ENCODE measurements around the gene AARS1. TPM values are rescaled to one million over a fixed set of nuclear protein-coding genes. Genes with fewer than 3 reads are reported as not detected.
"Not testable (repeated sequence)": the region's sequence is repeated elsewhere in the genome, so short reads cannot be mapped to it uniquely, and the experiment has no call there.

The AARS1 gene
- total RNA-seq, 4 donors from 2014 or later: 30.3 to 102 (median 59.1) TPM

GRCh38 chr16:70320121-70320520 lies 30.8 kb upstream of the AARS1 start:
- Histone ChIP-seq H3K27ac (no peak overlapping the region), H3K27me3 (no peaks in the 10 kb centered on the region), H3K36me3 (peaks cover 0 to 83% (median 0%) of the 10 kb centered on the region in 3 donors), H3K9me3 (no peaks in the 10 kb centered on the region), H3K4me3 (no peak overlapping the region), H3K4me1 (no peaks in the 10 kb centered on the region)
- no peak for TF ChIP-seq CTCF (IDR thresholded peaks at IDR 0.05)
- TF ChIP-seq POLR2A (IDR thresholded peaks at IDR 0.05): no peak
- DNase-seq: no peak

GRCh38 chr16:70307726-70308125 lies 18.4 kb upstream of the AARS1 start:
- DNase-seq, H3K27ac ChIP-seq, H3K27me3 ChIP-seq, H3K9me3 ChIP-seq, H3K4me1 ChIP-seq, H3K36me3 ChIP-seq, H3K4me3 ChIP-seq: not testable (repeated sequence)

GRCh38 chr16:70306880-70307279 lies 17.6 kb upstream of the AARS1 start:
- Histone ChIP-seq H3K27me3 (no peaks in the 10 kb centered on the region), H3K27ac (no peak overlapping the region), H3K4me3 (no peak overlapping the region), H3K9me3 (no peaks in the 10 kb centered on the region), H3K4me1 (peaks cover 0 to 4% (median 0%) of the 10 kb centered on the region in 4 donors), H3K36me3 (peaks cover 0 to 5% (median 0%) of the 10 kb centered on the region in 3 donors)
- no peak for TF ChIP-seq CTCF (IDR thresholded peaks at IDR 0.05)
- no peak for TF ChIP-seq POLR2A (IDR thresholded peaks at IDR 0.05)
- no peak for DNase-seq

GRCh38 chr16:70304892-70305448 lies 15.7 kb upstream of the AARS1 start:
- Histone ChIP-seq H3K27ac (no peak overlapping the region), H3K4me3 (no peak overlapping the region), H3K4me1 (peaks cover 0 to 6% (median 2%) of the 10 kb centered on the region in 4 donors), H3K36me3 (peaks cover 0 to 10% (median 0%) of the 10 kb centered on the region in 3 donors), H3K9me3 (no peaks in the 10 kb centered on the region), H3K27me3 (no peaks in the 10 kb centered on the region)
- DNase-seq: no peak
- TF ChIP-seq CTCF (IDR thresholded peaks at IDR 0.05): no peak
- no peak for TF ChIP-seq POLR2A (IDR thresholded peaks at IDR 0.05)

- Histone ChIP-seq H3K4me1 (peaks cover 0 to 10% (median 2%) of the 10 kb centered on the region in 4 donors), H3K27ac (no peak overlapping the region), H3K4me3 (no peak overlapping the region), H3K9me3 (no peaks in the 10 kb centered on the region), H3K27me3 (no peaks in the 10 kb centered on the region), H3K36me3 (peaks cover 0 to 6% (median 0%) of the 10 kb centered on the region in 3 donors)
- no peak for TF ChIP-seq POLR2A (IDR thresholded peaks at IDR 0.05)
- no peak for TF ChIP-seq CTCF (IDR thresholded peaks at IDR 0.05)
- no peak for DNase-seq
These were observed 13.4 kb upstream of the AARS1 start for GRCh38 chr16:70302745-70303144.

- Histone ChIP-seq H3K27me3 (no peaks in the 10 kb centered on the region), H3K4me3 (no peak overlapping the region), H3K36me3 (peaks cover 0 to 6% (median 0%) of the 10 kb centered on the region in 3 donors), H3K27ac (no peak overlapping the region), H3K9me3 (no peaks in the 10 kb centered on the region), H3K4me1 (peaks cover 0 to 10% (median 2%) of the 10 kb centered on the region in 4 donors)
- TF ChIP-seq CTCF (IDR thresholded peaks at IDR 0.05): no peak
- DNase-seq: no peak
These were observed 11.8 kb upstream of the AARS1 start for GRCh38 chr16:70301121-70301520.

Measured in Peyer's patch (tissue), 4 donors.